Stimulated activated naive B cell treated with anti-CD40 and anti-IgM and Interleukin-4, amounts not matched to agents 10 μg/mL and 1 μg/mL and 100 μg/mL, for 72 hours (primary cell): ENCODE results near the gene CCDC159.
"Not testable (repeated sequence)": the region's sequence is repeated elsewhere in the genome, so short reads cannot be mapped to it uniquely, and the experiment has no call there.

Source experiments
- ATAC-seq, 2 donors: fragments of 150-1000 bp; cut with Tn5 transposase; replicated peaks; 2 replicates each; pipeline ENCODE4 v1.10.0; 2021; ENCODE audit warnings: moderate library complexity in 1 of 2
- DNase-seq: peaks from one replicate; pipeline ENCODE4 v3.0.0; 2021
- H3K27ac Mint-ChIP-seq: one replicate; pipeline ENCODE4 v1.8.0; 2022; ENCODE audit warnings: mild to moderate bottlenecking, mixed read lengths
- H3K27me3 Mint-ChIP-seq, 2 donors: one replicate each; pipeline ENCODE4 v1.8.0; 2022; ENCODE audit warnings: mixed read lengths in 2 of 2
- H3K36me3 Mint-ChIP-seq, 2 donors: one replicate each; pipeline ENCODE4 v1.8.0; 2022; ENCODE audit warnings: mixed read lengths in 2 of 2, mild to moderate bottlenecking in 1 of 2
- H3K4me1 Mint-ChIP-seq, 2 donors: one replicate each; pipeline ENCODE4 v1.8.0; 2022; ENCODE audit warnings: mixed read lengths in 2 of 2, mild to moderate bottlenecking in 1 of 2
- H3K4me3 Mint-ChIP-seq, 2 donors: one replicate each; pipeline ENCODE4 v1.8.0; 2022; ENCODE audit warnings: mild to moderate bottlenecking in 2 of 2, mixed read lengths in 2 of 2, moderate library complexity in 1 of 2
- H3K9me3 Mint-ChIP-seq, 2 donors: one replicate each; pipeline ENCODE4 v1.8.0; 2022; ENCODE audit warnings: mixed read lengths in 2 of 2, mild to moderate bottlenecking in 1 of 2

CCDC159 gene

DNA sequence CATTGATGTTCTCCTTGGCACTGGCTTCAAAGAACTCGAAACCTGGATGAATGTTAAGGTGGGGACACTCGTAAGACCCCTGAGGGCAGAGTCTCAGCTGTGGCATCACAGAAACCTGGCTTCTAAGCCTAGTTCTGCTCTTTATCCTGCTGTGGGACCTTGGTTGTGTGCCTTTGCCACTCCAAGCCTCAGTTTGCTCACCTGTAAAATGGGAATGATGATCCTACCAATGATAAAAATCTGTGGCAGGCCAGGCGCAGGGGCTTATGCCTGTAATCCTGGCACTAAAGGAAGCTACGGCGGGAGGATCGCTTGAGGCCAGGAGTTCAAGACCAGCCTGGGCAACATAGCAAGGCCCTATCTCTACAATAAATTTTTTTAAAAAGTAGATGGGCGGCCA, 20.8 kb upstream of the CCDC159 start:
- Mint-ChIP-seq H3K4me3 (no peak overlapping the region), H3K27ac (no peak overlapping the region), H3K27me3 (peaks cover 0 to 6% of the 10 kb centered on the region in 2 donors), H3K36me3 (peaks cover 4 to 7% of the 10 kb centered on the region in 2 donors), H3K4me1 (peaks cover 29 to 38% of the 10 kb centered on the region in 2 donors), H3K9me3 (no peaks in the 10 kb centered on the region)
- no peak for ATAC-seq
- DNase-seq, result no peak

- H3K27ac Mint-ChIP-seq, result no peak overlapping the region
- no peak overlapping the region for H3K4me3 Mint-ChIP-seq
Measured at GRCh38 chr19:11330127-11330526, 16.2 kb upstream of the CCDC159 start.

DNA sequence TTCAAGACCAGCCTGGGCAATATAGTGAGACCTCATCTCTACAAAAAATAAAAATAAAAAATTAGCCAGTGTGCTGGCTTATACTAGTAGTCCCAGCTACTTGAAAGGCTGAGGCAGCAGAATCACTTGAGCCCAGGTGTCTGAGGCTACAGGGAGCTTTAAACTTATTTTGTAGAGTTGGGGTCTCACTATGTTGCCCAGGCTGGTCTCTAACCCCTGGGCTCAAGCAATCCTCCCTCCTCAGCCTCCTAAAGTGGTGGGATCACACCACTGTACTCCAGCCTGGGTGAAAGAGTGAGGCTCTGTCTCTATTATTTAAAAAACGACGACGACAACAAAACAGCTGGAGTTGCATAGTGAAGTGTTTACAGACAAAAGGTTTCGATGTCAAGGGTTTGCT, 14.8 kb upstream of the CCDC159 start:
- no peak overlapping the region for H3K4me3 Mint-ChIP-seq
- no peaks in the 10 kb centered on the region for H3K27me3 Mint-ChIP-seq
- H3K36me3 Mint-ChIP-seq, result peaks cover 20 to 43% of the 10 kb centered on the region in 2 donors
- no peak for ATAC-seq
- peaks cover 5% of the 10 kb centered on the region in 2 donors for H3K9me3 Mint-ChIP-seq
- no peaks in the 10 kb centered on the region for H3K4me1 Mint-ChIP-seq
- DNase-seq, result no peak
- no peak overlapping the region for H3K27ac Mint-ChIP-seq

More at GRCh38 chr19:11330127-11330526, 16.2 kb upstream of the CCDC159 start:
- Mint-ChIP-seq H3K9me3 (peaks cover 0 to under 1% of the 10 kb centered on the region in 2 donors), H3K36me3 (peaks cover 13 to 30% of the 10 kb centered on the region in 2 donors), H3K4me1 (no peaks in the 10 kb centered on the region), H3K27me3 (no peaks in the 10 kb centered on the region)
- ATAC-seq (no peak), DNase-seq (no peak)

DNA sequence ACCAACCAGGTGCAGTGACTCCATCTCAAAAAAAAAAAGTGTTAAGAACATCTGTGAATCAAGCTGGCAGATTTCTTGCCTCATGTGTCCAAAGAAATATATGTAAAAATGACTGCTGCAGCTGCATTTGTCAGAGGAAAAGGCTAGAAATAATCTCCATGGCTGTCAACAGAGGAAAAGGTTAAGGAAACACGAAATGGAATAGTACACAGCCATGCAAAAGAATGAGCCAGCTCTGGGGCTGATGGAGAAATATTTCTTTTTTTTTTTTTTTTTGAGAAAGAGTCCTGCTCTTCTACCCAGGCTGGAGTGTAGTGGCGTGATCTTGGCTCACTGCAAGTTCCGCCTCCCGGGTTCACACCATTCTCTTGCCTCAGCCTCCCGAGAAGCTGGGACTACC, 13.5 kb upstream of the CCDC159 start:
- H3K4me3 Mint-ChIP-seq, result no peak overlapping the region
- H3K4me1 Mint-ChIP-seq, result no peaks in the 10 kb centered on the region
- H3K27ac Mint-ChIP-seq, result no peak overlapping the region
- DNase-seq, result no peak
- H3K36me3 Mint-ChIP-seq, result peaks cover 18 to 44% of the 10 kb centered on the region in 2 donors
- H3K9me3 Mint-ChIP-seq, result peaks cover 5% of the 10 kb centered on the region in 2 donors
- no peaks in the 10 kb centered on the region for H3K27me3 Mint-ChIP-seq
- no peak for ATAC-seq

GRCh38 chr19:11333838-11334237, 12.5 kb upstream of the CCDC159 start:
- H3K9me3 Mint-ChIP-seq, H3K4me3 Mint-ChIP-seq, H3K4me1 Mint-ChIP-seq, H3K27me3 Mint-ChIP-seq, DNase-seq: not testable (repeated sequence)
- H3K27ac Mint-ChIP-seq, result peak overlapping the region; percentile 42
- H3K36me3 Mint-ChIP-seq, result peaks cover 18 to 44% of the 10 kb centered on the region in 2 donors
- ATAC-seq, result peak in 1 of 2 donors; percentile 56

DNA sequence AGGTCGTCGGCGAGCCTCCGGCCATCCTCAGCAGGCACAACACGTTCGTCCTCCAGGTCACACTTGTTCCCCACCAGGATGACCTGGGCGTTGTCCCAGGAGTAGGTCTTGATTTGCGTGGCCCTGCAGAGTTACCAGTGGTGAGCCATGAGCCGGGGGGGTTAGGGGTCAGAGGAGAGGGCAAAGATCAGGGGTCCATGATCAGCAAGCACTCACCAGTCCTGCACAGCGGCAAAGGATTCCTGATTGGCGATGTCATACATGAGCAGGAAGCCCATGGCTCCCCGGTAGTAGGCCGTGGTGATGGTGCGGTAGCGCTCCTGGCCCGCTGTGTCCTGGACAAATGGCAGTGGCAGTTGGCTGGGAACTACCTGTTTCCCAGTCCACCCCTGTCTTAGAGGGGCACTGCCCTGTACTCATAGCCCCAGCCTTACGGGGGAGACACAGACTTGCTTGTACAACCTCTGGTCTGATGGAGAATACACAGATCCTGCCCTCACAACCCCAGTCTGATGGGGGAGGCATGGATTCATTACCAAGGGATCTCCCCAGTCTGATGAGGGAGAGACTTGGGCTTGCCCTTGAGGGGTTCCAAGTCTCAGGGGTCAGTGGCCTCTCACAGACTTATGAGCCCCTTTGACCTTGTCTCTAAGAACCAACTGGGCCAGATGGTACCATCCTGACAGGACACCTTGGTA, 10.7 kb upstream of the CCDC159 start:
- ATAC-seq, result no peak
- H3K27me3 Mint-ChIP-seq, result no peaks in the 10 kb centered on the region
- DNase-seq, result no peak
- H3K36me3 Mint-ChIP-seq, result peaks cover 18 to 37% of the 10 kb centered on the region in 2 donors
- no peak overlapping the region for H3K4me3 Mint-ChIP-seq
- H3K9me3 Mint-ChIP-seq, result peaks cover 5% of the 10 kb centered on the region in 2 donors
- H3K27ac Mint-ChIP-seq, result no peak overlapping the region
- peaks cover 9 to 21% of the 10 kb centered on the region in 2 donors for H3K4me1 Mint-ChIP-seq

DNA sequence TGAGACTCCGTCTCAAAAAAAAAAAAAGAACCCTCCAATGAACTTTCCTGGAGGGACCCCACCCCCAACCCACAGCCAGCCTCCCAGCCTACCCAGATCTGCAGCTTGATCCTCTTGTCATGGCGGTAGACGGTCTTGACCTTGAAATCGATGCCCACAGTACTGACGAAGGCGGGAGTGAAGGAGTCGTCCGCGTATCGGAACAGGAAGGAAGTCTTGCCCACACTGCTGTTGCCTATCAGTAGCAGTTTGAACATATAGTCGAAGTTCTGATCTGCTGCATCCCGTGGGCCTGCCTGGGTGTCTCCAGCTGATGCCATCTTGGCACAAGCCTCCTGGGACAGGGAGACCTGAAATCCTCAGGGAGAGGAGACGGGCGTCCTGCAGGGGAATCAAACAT, 9.2 kb upstream of the CCDC159 start:
- Mint-ChIP-seq H3K9me3 (peaks cover 5% of the 10 kb centered on the region in 2 donors), H3K27ac (no peak overlapping the region), H3K27me3 (no peaks in the 10 kb centered on the region), H3K4me1 (peaks cover 9 to 21% of the 10 kb centered on the region in 2 donors), H3K4me3 (no peak overlapping the region), H3K36me3 (peaks cover 16 to 37% of the 10 kb centered on the region in 2 donors)
- DNase-seq (no peak), ATAC-seq (peak in 1 of 2 donors; percentile 12)

GRCh38 chr19:11338121-11338520, 8.2 kb upstream of the CCDC159 start:
- peaks cover 15 to 37% of the 10 kb centered on the region in 2 donors for H3K36me3 Mint-ChIP-seq
- no peak for ATAC-seq
- DNase-seq, result no peak
- no peak overlapping the region for H3K4me3 Mint-ChIP-seq
- no peaks in the 10 kb centered on the region for H3K27me3 Mint-ChIP-seq
- peaks cover 10 to 21% of the 10 kb centered on the region in 2 donors for H3K4me1 Mint-ChIP-seq
- H3K9me3 Mint-ChIP-seq, result peaks cover 5% of the 10 kb centered on the region in 2 donors
- no peak overlapping the region for H3K27ac Mint-ChIP-seq

- no peaks in the 10 kb centered on the region for H3K27me3 Mint-ChIP-seq
- no peak overlapping the region for H3K27ac Mint-ChIP-seq
Measured at GRCh38 chr19:11338569-11339253, 7.6 kb upstream of the CCDC159 start.

GRCh38 chr19:11339254-11340098, 6.8 kb upstream of the CCDC159 start, which contains the start of gene RAB3D:
RAB3D (minus strand) TSS chr19:11339657; CDS start chr19:11337399, 2,258 bp downstream.
- peak; percentile 97 to 98 for ATAC-seq

More at GRCh38 chr19:11338569-11339253, 7.6 kb upstream of the CCDC159 start:
- Mint-ChIP-seq H3K9me3 (peaks cover 5% of the 10 kb centered on the region in 2 donors), H3K4me3 (peak overlapping the region; percentile 84 to 88), H3K36me3 (peaks cover 15 to 31% of the 10 kb centered on the region in 2 donors), H3K4me1 (peaks cover 10 to 21% of the 10 kb centered on the region in 2 donors)
- DNase-seq (no peak), ATAC-seq (no peak)

GRCh38 chr19:11340099-11340467, 6.2 kb upstream of the CCDC159 start:
- H3K4me3 Mint-ChIP-seq, result peak overlapping the region; percentile 84 to 88
- peaks cover 10 to 22% of the 10 kb centered on the region in 2 donors for H3K36me3 Mint-ChIP-seq
- ATAC-seq, DNase-seq, H3K9me3 Mint-ChIP-seq, H3K27me3 Mint-ChIP-seq, H3K27ac Mint-ChIP-seq: not testable (repeated sequence)
- H3K4me1 Mint-ChIP-seq, result peaks cover 15 to 30% of the 10 kb centered on the region in 2 donors

More at GRCh38 chr19:11339254-11340098, 6.8 kb upstream of the CCDC159 start, which contains the start of gene RAB3D:
- peak within 1 kb of the TSS; percentile 84 to 88 for H3K4me3 Mint-ChIP-seq
- peak within 1 kb of the TSS; percentile 75 for H3K27ac Mint-ChIP-seq
- peak; percentile 66 for DNase-seq
- no peaks in the 10 kb centered on the region for H3K27me3 Mint-ChIP-seq
- peaks cover 12 to 26% of the 10 kb centered on the region in 2 donors for H3K36me3 Mint-ChIP-seq
- H3K9me3 Mint-ChIP-seq, result peaks cover 5% of the 10 kb centered on the region in 2 donors
- peaks cover 12 to 24% of the 10 kb centered on the region in 2 donors for H3K4me1 Mint-ChIP-seq

GRCh38 chr19:11342429-11342828, 3.9 kb upstream of the CCDC159 start:
- Mint-ChIP-seq H3K27me3 (no peaks in the 10 kb centered on the region), H3K36me3 (peaks cover 4 to 8% of the 10 kb centered on the region in 2 donors), H3K4me1 (peaks cover 30 to 51% of the 10 kb centered on the region in 2 donors), H3K27ac (no peak overlapping the region), H3K4me3 (no peak overlapping the region), H3K9me3 (no peaks in the 10 kb centered on the region)
- no peak for ATAC-seq
- no peak for DNase-seq

DNA sequence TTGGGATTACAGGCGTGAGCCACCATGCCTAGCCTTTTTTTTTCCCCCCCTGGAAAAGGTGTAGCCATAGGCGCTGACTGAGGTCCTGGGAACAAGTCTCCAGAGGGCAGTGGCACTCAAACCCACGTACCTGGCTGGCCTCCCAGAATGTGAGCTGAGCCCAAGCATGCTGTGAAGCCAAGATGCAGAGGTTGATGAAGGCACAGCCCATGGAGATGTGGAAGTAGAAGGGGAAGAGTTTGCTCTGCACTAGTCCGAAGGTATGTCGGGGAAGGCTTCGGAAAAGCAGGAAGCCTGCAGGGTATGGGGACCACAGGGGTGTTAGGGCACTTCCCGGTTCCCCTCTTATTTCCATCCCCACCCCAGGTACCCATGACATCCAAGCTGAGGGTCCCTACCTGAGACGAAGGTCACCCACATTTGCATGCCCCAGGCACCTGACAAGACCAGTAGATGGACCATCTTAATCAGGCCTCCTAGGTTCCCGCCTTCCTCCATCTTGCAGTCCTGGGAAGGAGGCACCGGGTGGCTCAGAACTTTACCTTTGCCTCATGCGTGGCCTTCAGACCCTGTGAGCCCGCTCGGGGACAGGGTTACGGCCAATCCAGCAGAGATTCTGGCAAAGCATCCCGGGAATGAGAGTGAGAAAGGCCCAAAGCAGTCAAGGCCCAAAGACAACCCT, 1.1 kb upstream of the CCDC159 start:
- H3K4me3 Mint-ChIP-seq, result peak overlapping the region; percentile 90 to 95
- H3K36me3 Mint-ChIP-seq, result peaks cover 13 to 18% of the 10 kb centered on the region in 2 donors
- no peaks in the 10 kb centered on the region for H3K27me3 Mint-ChIP-seq
- peaks cover 6% of the 10 kb centered on the region in 2 donors for H3K9me3 Mint-ChIP-seq
- no peak for DNase-seq
- H3K4me1 Mint-ChIP-seq, result peaks cover 21 to 33% of the 10 kb centered on the region in 2 donors
- peak overlapping the region; percentile 95 for H3K27ac Mint-ChIP-seq
- ATAC-seq, result no peak
